ENCODE measurements around the gene DGKD.

Gene DGKD

GRCh38 chr2:233495503-233496496 lies 141.5 kb downstream of the DGKD start:
- no peak for DNase-seq (ENCODE audit: insufficient read length)
- no peak for FAIRE-seq
- TF ChIP-seq POLR2AphosphoS5 (IDR thresholded peaks at IDR 0.05; ENCODE audit: low read depth, low read length) (no peak), POLR2A (IDR thresholded peaks at IDR 0.05; ENCODE audit: low read depth, low read length) (no peak), TAF1 (IDR thresholded peaks at IDR 0.05; ENCODE audit: borderline replicate concordance, low read depth, low read length) (no peak)

GRCh38 chr2:233497692-233498091 lies 143.4 kb downstream of the DGKD start:
- DNase-seq (ENCODE audit: insufficient read length) (no peak), FAIRE-seq (no peak)
- TF ChIP-seq POLR2A (IDR thresholded peaks at IDR 0.05; ENCODE audit: low read depth, low read length), result no peak

- DNase-seq (ENCODE audit: insufficient read length), result no peak
- TF ChIP-seq TAF1 (IDR thresholded peaks at IDR 0.05; ENCODE audit: borderline replicate concordance, low read depth, low read length) (no peak), POLR2A (IDR thresholded peaks at IDR 0.05; ENCODE audit: low read depth, low read length) (no peak), POLR2AphosphoS5 (IDR thresholded peaks at IDR 0.05; ENCODE audit: low read depth, low read length) (no peak)
Measured at GRCh38 chr2:233498126-233498525, 143.8 kb downstream of the DGKD start.

GRCh38 chr2:233499928-233500327 lies 145.6 kb downstream of the DGKD start:
- no peak for DNase-seq (ENCODE audit: insufficient read length)
- no peak for FAIRE-seq
- TF ChIP-seq POLR2A (IDR thresholded peaks at IDR 0.05; ENCODE audit: low read depth, low read length) (no peak), TAF1 (IDR thresholded peaks at IDR 0.05; ENCODE audit: borderline replicate concordance, low read depth, low read length) (no peak), POLR2AphosphoS5 (IDR thresholded peaks at IDR 0.05; ENCODE audit: low read depth, low read length) (no peak)

More at GRCh38 chr2:233498126-233498525, 143.8 kb downstream of the DGKD start:
- no peak for FAIRE-seq

GRCh38 chr2:233501198-233502076 lies 147.1 kb downstream of the DGKD start:
- peak; percentile 78 for FAIRE-seq
- DNase-seq (ENCODE audit: insufficient read length), result no peak
- TF ChIP-seq TAF1 (IDR thresholded peaks at IDR 0.05; ENCODE audit: borderline replicate concordance, low read depth, low read length) (no peak), POLR2A (IDR thresholded peaks at IDR 0.05; ENCODE audit: low read depth, low read length) (no peak), POLR2AphosphoS5 (IDR thresholded peaks at IDR 0.05; ENCODE audit: low read depth, low read length) (no peak)

GRCh38 chr2:233503481-233503880 lies 149.2 kb downstream of the DGKD start:
- DNase-seq (ENCODE audit: insufficient read length) (no peak), FAIRE-seq (no peak)
- TF ChIP-seq POLR2A (IDR thresholded peaks at IDR 0.05; ENCODE audit: low read depth, low read length) (no peak), TAF1 (IDR thresholded peaks at IDR 0.05; ENCODE audit: borderline replicate concordance, low read depth, low read length) (no peak), POLR2AphosphoS5 (IDR thresholded peaks at IDR 0.05; ENCODE audit: low read depth, low read length) (no peak)

- FAIRE-seq (no peak), DNase-seq (ENCODE audit: insufficient read length) (no peak)
- TF ChIP-seq POLR2AphosphoS5 (IDR thresholded peaks at IDR 0.05; ENCODE audit: low read depth, low read length), result no peak
- no peak for TF ChIP-seq TAF1 (IDR thresholded peaks at IDR 0.05; ENCODE audit: borderline replicate concordance, low read depth, low read length)
- no peak for TF ChIP-seq POLR2A (IDR thresholded peaks at IDR 0.05; ENCODE audit: low read depth, low read length)
Measured at GRCh38 chr2:233503947-233504637, 149.8 kb downstream of the DGKD start.

- TF ChIP-seq POLR2AphosphoS5 (IDR thresholded peaks at IDR 0.05; ENCODE audit: low read depth, low read length) (no peak), TAF1 (IDR thresholded peaks at IDR 0.05; ENCODE audit: borderline replicate concordance, low read depth, low read length) (no peak), POLR2A (IDR thresholded peaks at IDR 0.05; ENCODE audit: low read depth, low read length) (no peak)
- DNase-seq (ENCODE audit: insufficient read length), result no peak
- peak; percentile 71 for FAIRE-seq
Measured at GRCh38 chr2:233513953-233514655, 159.8 kb downstream of the DGKD start.

GRCh38 chr2:233519787-233520611 lies 165.7 kb downstream of the DGKD start:
- FAIRE-seq (peak; percentile 80), DNase-seq (ENCODE audit: insufficient read length) (no peak)
- TF ChIP-seq POLR2AphosphoS5 (IDR thresholded peaks at IDR 0.05; ENCODE audit: low read depth, low read length) (no peak), POLR2A (IDR thresholded peaks at IDR 0.05; ENCODE audit: low read depth, low read length) (no peak), TAF1 (IDR thresholded peaks at IDR 0.05; ENCODE audit: borderline replicate concordance, low read depth, low read length) (no peak)

Measured in GM12892 (cell line).